ENCODE data around the gene AP3B1.

AP3B1 gene

GRCh38 chr5:78339617-78340436 is 45.3 kb upstream of the AP3B1 start:
- H3K79me2 ChIP-seq (ENCODE audit: insufficient read depth, low read length): no peaks in the 10 kb centered on the region
- no peak overlapping the region for H3K9ac ChIP-seq (ENCODE audit: low read length)
- no peak overlapping the region for H3K4me2 ChIP-seq (ENCODE audit: low read length)
- TF ChIP-seq EZH2 (IDR thresholded peaks at IDR 0.05; ENCODE audit: borderline replicate concordance, low read length) (no peak), CTCF (IDR thresholded peaks at IDR 0.05; ENCODE audit: low read length) (no peak)
- H3K36me3 ChIP-seq (ENCODE audit: insufficient read depth, low read length): no peaks in the 10 kb centered on the region
- no peak overlapping the region for H3K4me3 ChIP-seq (ENCODE audit: low read depth, low read length, poor library complexity, severe bottlenecking)
- H3F3A ChIP-seq (ENCODE audit: insufficient read depth, low read length): no peaks in the 10 kb centered on the region
- H3K9me3 ChIP-seq (ENCODE audit: low read length): peaks cover 3% of the 10 kb centered on the region; the same call in 1 of the 2 replicates
- no peak overlapping the region for H3K27ac ChIP-seq (ENCODE audit: low read depth, low read length, poor library complexity, severe bottlenecking)
- H3K9me2 ChIP-seq (ENCODE audit: low read depth, low read length): no peaks in the 10 kb centered on the region
- H4K20me1 ChIP-seq (ENCODE audit: insufficient read depth, low read length): no peaks in the 10 kb centered on the region
- H3K4me1 ChIP-seq (ENCODE audit: insufficient read depth, low read length, severe bottlenecking): no peaks in the 10 kb centered on the region
- H2AFZ ChIP-seq (ENCODE audit: low read length): no peak overlapping the region
- no peaks in the 10 kb centered on the region for H3K27me3 ChIP-seq (ENCODE audit: insufficient read depth, low read length)

DNA sequence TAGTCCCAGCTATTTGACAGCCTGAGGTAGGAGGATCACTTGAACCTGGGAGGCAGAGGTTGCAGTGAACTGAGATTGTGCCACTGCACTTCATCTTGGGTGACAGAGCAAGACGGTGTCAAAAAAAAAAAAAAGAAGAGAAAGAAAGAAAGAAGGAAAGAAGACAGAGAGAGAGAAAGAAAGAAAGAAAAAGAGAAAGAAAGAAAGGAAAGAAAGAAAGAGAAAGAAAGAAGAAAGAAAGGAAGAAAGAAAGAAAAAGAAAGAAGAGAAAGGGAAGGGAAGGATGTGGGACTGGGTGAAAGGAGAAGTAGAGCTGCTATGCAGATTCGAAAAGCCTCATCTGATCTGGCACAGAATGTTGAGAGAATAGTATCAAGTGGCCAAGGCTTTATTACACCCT is 42.2 kb upstream of the AP3B1 start:
- Histone ChIP-seq H4K20me1 (ENCODE audit: insufficient read depth, low read length) (no peaks in the 10 kb centered on the region), H3K4me2 (ENCODE audit: low read length) (no peak overlapping the region), H3K4me3 (ENCODE audit: low read depth, low read length, poor library complexity, severe bottlenecking) (no peak overlapping the region), H3K36me3 (ENCODE audit: insufficient read depth, low read length) (no peaks in the 10 kb centered on the region), H3K9me2 (ENCODE audit: low read depth, low read length) (no peaks in the 10 kb centered on the region), H3K9me3 (ENCODE audit: low read length) (peaks cover 3% of the 10 kb centered on the region; the same call in 1 of the 2 replicates), H3K79me2 (ENCODE audit: insufficient read depth, low read length) (no peaks in the 10 kb centered on the region), H2AFZ (ENCODE audit: low read length) (no peak overlapping the region), H3F3A (ENCODE audit: insufficient read depth, low read length) (no peaks in the 10 kb centered on the region), H3K9ac (ENCODE audit: low read length) (no peak overlapping the region), H3K27ac (ENCODE audit: low read depth, low read length, poor library complexity, severe bottlenecking) (no peak overlapping the region), H3K27me3 (ENCODE audit: insufficient read depth, low read length) (no peaks in the 10 kb centered on the region), H3K4me1 (ENCODE audit: insufficient read depth, low read length, severe bottlenecking) (no peaks in the 10 kb centered on the region)
- TF ChIP-seq CTCF (IDR thresholded peaks at IDR 0.05; ENCODE audit: low read length) (no peak), EZH2 (IDR thresholded peaks at IDR 0.05; ENCODE audit: borderline replicate concordance, low read length) (no peak)

- no peak overlapping the region for H3K4me3 ChIP-seq (ENCODE audit: low read depth, low read length, poor library complexity, severe bottlenecking)
- H3K4me2 ChIP-seq (ENCODE audit: low read length): no peak overlapping the region
- no peaks in the 10 kb centered on the region for H3K79me2 ChIP-seq (ENCODE audit: insufficient read depth, low read length)
- peaks cover 3% of the 10 kb centered on the region; the same call in 1 of the 2 replicates for H3K9me3 ChIP-seq (ENCODE audit: low read length)
- TF ChIP-seq EZH2 (IDR thresholded peaks at IDR 0.05; ENCODE audit: borderline replicate concordance, low read length) (no peak), CTCF (IDR thresholded peaks at IDR 0.05; ENCODE audit: low read length) (no peak)
- no peaks in the 10 kb centered on the region for H4K20me1 ChIP-seq (ENCODE audit: insufficient read depth, low read length)
- H3K4me1 ChIP-seq (ENCODE audit: insufficient read depth, low read length, severe bottlenecking): no peaks in the 10 kb centered on the region
- H3K9me2 ChIP-seq (ENCODE audit: low read depth, low read length): no peaks in the 10 kb centered on the region
- H3K36me3 ChIP-seq (ENCODE audit: insufficient read depth, low read length): no peaks in the 10 kb centered on the region
- H3K27me3 ChIP-seq (ENCODE audit: insufficient read depth, low read length): no peaks in the 10 kb centered on the region
- H3F3A ChIP-seq (ENCODE audit: insufficient read depth, low read length): no peaks in the 10 kb centered on the region
- H3K27ac ChIP-seq (ENCODE audit: low read depth, low read length, poor library complexity, severe bottlenecking): no peak overlapping the region
- no peak overlapping the region for H3K9ac ChIP-seq (ENCODE audit: low read length)
- H2AFZ ChIP-seq (ENCODE audit: low read length): no peak overlapping the region
Observed at GRCh38 chr5:78335976-78336375, 41.5 kb upstream of the AP3B1 start.

Measured in OCI-LY1 (cell line).